ENCODE measurements around the gene PNKP.

The PNKP gene

GRCh38 chr19:49830766-49831165, 36.6 kb downstream of the PNKP start:
- Histone ChIP-seq H3K36me3 (peaks cover 75% of the 10 kb centered on the region), H3K9me3 (ENCODE audit: severe bottlenecking) (no peaks in the 10 kb centered on the region), H3K27me3 (ENCODE audit: insufficient read depth, low read depth, severe bottlenecking) (no peaks in the 10 kb centered on the region), H3K4me3 (ENCODE audit: low read depth, low read length) (no peak overlapping the region), H3K27ac (no peak overlapping the region)
- DNase-seq, result no peak
- no peak for TF ChIP-seq CTCF (IDR thresholded peaks at IDR 0.05; ENCODE audit: low read depth, low read length)

- Histone ChIP-seq H3K27me3 (ENCODE audit: insufficient read depth, low read depth, severe bottlenecking) (no peaks in the 10 kb centered on the region), H3K36me3 (peaks cover 71% of the 10 kb centered on the region), H3K9me3 (ENCODE audit: severe bottlenecking) (no peaks in the 10 kb centered on the region), H3K27ac (no peak overlapping the region), H3K4me3 (ENCODE audit: low read depth, low read length) (no peak overlapping the region)
- DNase-seq, result no peak
- TF ChIP-seq CTCF (IDR thresholded peaks at IDR 0.05; ENCODE audit: low read depth, low read length), result no peak
These were observed 37.7 kb downstream of the PNKP start for GRCh38 chr19:49829721-49830120.

- no peak for TF ChIP-seq CTCF (IDR thresholded peaks at IDR 0.05; ENCODE audit: low read depth, low read length)
- peak; percentile 22 for DNase-seq
- Histone ChIP-seq H3K27me3 (ENCODE audit: insufficient read depth, low read depth, severe bottlenecking) (no peaks in the 10 kb centered on the region), H3K9me3 (ENCODE audit: severe bottlenecking) (no peaks in the 10 kb centered on the region), H3K36me3 (peaks cover 69% of the 10 kb centered on the region), H3K4me3 (ENCODE audit: low read depth, low read length) (no peak overlapping the region), H3K27ac (no peak overlapping the region)
These were observed 38.2 kb downstream of the PNKP start for GRCh38 chr19:49829200-49829599.

GRCh38 chr19:49827034-49827433, 40.3 kb downstream of the PNKP start:
- Histone ChIP-seq H3K27ac (no peak overlapping the region), H3K9me3 (ENCODE audit: severe bottlenecking) (no peaks in the 10 kb centered on the region), H3K4me3 (ENCODE audit: low read depth, low read length) (no peak overlapping the region), H3K27me3 (ENCODE audit: insufficient read depth, low read depth, severe bottlenecking) (no peaks in the 10 kb centered on the region), H3K36me3 (peaks cover 63% of the 10 kb centered on the region)
- DNase-seq, result no peak
- no peak for TF ChIP-seq CTCF (IDR thresholded peaks at IDR 0.05; ENCODE audit: low read depth, low read length)

- Histone ChIP-seq H3K27me3 (ENCODE audit: insufficient read depth, low read depth, severe bottlenecking) (no peaks in the 10 kb centered on the region), H3K4me3 (ENCODE audit: low read depth, low read length) (no peak overlapping the region), H3K9me3 (ENCODE audit: severe bottlenecking) (no peaks in the 10 kb centered on the region), H3K36me3 (peaks cover 54% of the 10 kb centered on the region), H3K27ac (no peak overlapping the region)
- DNase-seq, result no peak
- TF ChIP-seq CTCF (IDR thresholded peaks at IDR 0.05; ENCODE audit: low read depth, low read length), result no peak
These were observed 42.7 kb downstream of the PNKP start for GRCh38 chr19:49824662-49825061.

- peaks cover 50% of the 10 kb centered on the region for H3K36me3 ChIP-seq
- no peak for DNase-seq
- no peaks in the 10 kb centered on the region for H3K27me3 ChIP-seq (ENCODE audit: insufficient read depth, low read depth, severe bottlenecking)
- H3K27ac ChIP-seq, result no peak overlapping the region
- H3K9me3 ChIP-seq (ENCODE audit: severe bottlenecking), result no peaks in the 10 kb centered on the region
- TF ChIP-seq CTCF (IDR thresholded peaks at IDR 0.05; ENCODE audit: low read depth, low read length), result no peak
- H3K4me3 ChIP-seq (ENCODE audit: low read depth, low read length), result no peak overlapping the region
These were observed 43.9 kb downstream of the PNKP start for GRCh38 chr19:49823472-49823871.

Data from WERI-Rb-1 (cell line).